B cell (primary cell): Measurements from ENCODE around the gene CCDC43.

Source experiments
- EZH2 ChIP-seq: IDR thresholded peaks from 2 replicates; pipeline ENCODE4 v1.6.1; 2012; ENCODE audit warnings: borderline replicate concordance, low read depth, mild to moderate bottlenecking, moderate library complexity, low read length; ENCODE audit not compliant: insufficient read depth, poor library complexity, severe bottlenecking
- TF ChIP-seq, protein P1 (sequence below): fragments of 200-600 bp; IDR thresholded peaks from one replicate; pipeline ENCODE4 v1.8.0; 2022; ENCODE audit warnings: antibody characterized with exemption, mild to moderate bottlenecking

DNA sequence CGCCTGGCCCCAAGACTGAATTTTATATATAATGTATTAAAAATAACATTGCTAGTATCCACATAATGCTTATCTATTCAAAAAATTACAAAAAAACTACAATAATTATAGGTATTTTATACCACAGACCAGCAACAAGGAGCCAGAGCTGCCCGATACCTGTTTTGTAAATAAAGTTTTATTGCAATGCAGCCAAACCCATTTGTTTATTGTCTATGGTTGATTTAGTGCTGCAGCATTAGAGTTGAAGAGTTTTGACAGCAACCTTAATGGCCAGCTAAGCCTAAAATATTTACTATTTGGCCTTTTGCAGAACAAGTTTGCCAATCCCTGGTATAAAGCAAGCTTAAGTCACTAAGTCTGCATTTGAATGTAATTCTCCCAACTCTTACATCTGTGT, 27.7 kb downstream of the CCDC43 start:
- TF ChIP-seq, protein P1, sequence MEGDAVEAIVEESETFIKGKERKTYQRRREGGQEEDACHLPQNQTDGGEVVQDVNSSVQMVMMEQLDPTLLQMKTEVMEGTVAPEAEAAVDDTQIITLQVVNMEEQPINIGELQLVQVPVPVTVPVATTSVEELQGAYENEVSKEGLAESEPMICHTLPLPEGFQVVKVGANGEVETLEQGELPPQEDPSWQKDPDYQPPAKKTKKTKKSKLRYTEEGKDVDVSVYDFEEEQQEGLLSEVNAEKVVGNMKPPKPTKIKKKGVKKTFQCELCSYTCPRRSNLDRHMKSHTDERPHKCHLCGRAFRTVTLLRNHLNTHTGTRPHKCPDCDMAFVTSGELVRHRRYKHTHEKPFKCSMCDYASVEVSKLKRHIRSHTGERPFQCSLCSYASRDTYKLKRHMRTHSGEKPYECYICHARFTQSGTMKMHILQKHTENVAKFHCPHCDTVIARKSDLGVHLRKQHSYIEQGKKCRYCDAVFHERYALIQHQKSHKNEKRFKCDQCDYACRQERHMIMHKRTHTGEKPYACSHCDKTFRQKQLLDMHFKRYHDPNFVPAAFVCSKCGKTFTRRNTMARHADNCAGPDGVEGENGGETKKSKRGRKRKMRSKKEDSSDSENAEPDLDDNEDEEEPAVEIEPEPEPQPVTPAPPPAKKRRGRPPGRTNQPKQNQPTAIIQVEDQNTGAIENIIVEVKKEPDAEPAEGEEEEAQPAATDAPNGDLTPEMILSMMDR = no peak
- TF ChIP-seq EZH2 = no peak
